HEK293 (cell line): ENCODE results near the gene PANX1.

Experiments used
- CTCF ChIP-seq: fragments of 450-650 bp; formaldehyde crosslinking; IDR thresholded peaks from 2 replicates; pipeline ENCODE4 v1.5.1; 2016; ENCODE audit warnings: missing biosample characterization, missing genetic modification characterization
- GLI4 ChIP-seq: fragments of 450-650 bp; formaldehyde crosslinking; IDR thresholded peaks from 2 replicates; pipeline ENCODE4 v1.5.1; 2016; ENCODE audit warnings: missing biosample characterization, missing genetic modification characterization
- KLF1 ChIP-seq: fragments of 450-650 bp; formaldehyde crosslinking; IDR thresholded peaks from 2 replicates; pipeline ENCODE4 v1.5.1; 2016; ENCODE audit warnings: missing biosample characterization, missing genetic modification characterization
- PBX3 ChIP-seq: sonication (generic); formaldehyde crosslinking; IDR thresholded peaks from 2 replicates; pipeline ENCODE4 v1.8.1; 2022; ENCODE audit warnings: mild to moderate bottlenecking, moderate library complexity, missing genetic modification reagents
- YY1 ChIP-seq: fragments of 450-650 bp; formaldehyde crosslinking; IDR thresholded peaks from 2 replicates; pipeline ENCODE4 v1.5.1; 2018; ENCODE audit warnings: missing biosample characterization, missing genetic modification characterization
- ZNF121 ChIP-seq: fragments of 450-650 bp; formaldehyde crosslinking; IDR thresholded peaks from 2 replicates; pipeline ENCODE4 v1.5.1; 2016; ENCODE audit warnings: missing biosample characterization, missing genetic modification characterization
- ZNF488 ChIP-seq: fragments of 450-650 bp; formaldehyde crosslinking; IDR thresholded peaks from 2 replicates; pipeline ENCODE4 v1.5.1; 2016; ENCODE audit warnings: missing biosample characterization, missing genetic modification characterization
- ZNF639 ChIP-seq: fragments of 450-650 bp; formaldehyde crosslinking; IDR thresholded peaks from 2 replicates; pipeline ENCODE4 v1.5.1; 2016; ENCODE audit warnings: missing biosample characterization, missing genetic modification characterization
- ZSCAN30 ChIP-seq: fragments of 450-650 bp; IDR thresholded peaks from 2 replicates; pipeline ENCODE4 v1.5.1; 2018; ENCODE audit warnings: missing biosample characterization, mild to moderate bottlenecking, missing genetic modification characterization, moderate library complexity

GRCh38 chr11:94130298-94131046, 1.8 kb downstream of the PANX1 start:
- TF ChIP-seq GLI4 (tag by site-specific recombination), result no peak
- TF ChIP-seq ZNF639 (tag by site-specific recombination), result no peak
- TF ChIP-seq KLF1, result no peak
- TF ChIP-seq ZNF488, result no peak
- TF ChIP-seq CTCF, result no peak
- no peak for TF ChIP-seq ZNF121
- TF ChIP-seq YY1 (tag by site-specific recombination), result no peak
- no peak for TF ChIP-seq PBX3 (CRISPR knock-in tag)
- TF ChIP-seq ZSCAN30, result no peak
